Ecto neural progenitor cell (in vitro differentiated cells): Measurements from ENCODE around the gene SEL1L.
A peak's percentile ranks its signal among the peaks of the same experiment; 100 is the strongest.
"Not testable (repeated sequence)": the region's sequence is repeated elsewhere in the genome, so short reads cannot be mapped to it uniquely, and the experiment has no call there.

Experiments
- DNase-seq: peaks from one replicate; pipeline ENCODE4 v3.0.0-alpha.2; 2018; ENCODE audit warnings: low spot score

SEL1L gene

DNA sequence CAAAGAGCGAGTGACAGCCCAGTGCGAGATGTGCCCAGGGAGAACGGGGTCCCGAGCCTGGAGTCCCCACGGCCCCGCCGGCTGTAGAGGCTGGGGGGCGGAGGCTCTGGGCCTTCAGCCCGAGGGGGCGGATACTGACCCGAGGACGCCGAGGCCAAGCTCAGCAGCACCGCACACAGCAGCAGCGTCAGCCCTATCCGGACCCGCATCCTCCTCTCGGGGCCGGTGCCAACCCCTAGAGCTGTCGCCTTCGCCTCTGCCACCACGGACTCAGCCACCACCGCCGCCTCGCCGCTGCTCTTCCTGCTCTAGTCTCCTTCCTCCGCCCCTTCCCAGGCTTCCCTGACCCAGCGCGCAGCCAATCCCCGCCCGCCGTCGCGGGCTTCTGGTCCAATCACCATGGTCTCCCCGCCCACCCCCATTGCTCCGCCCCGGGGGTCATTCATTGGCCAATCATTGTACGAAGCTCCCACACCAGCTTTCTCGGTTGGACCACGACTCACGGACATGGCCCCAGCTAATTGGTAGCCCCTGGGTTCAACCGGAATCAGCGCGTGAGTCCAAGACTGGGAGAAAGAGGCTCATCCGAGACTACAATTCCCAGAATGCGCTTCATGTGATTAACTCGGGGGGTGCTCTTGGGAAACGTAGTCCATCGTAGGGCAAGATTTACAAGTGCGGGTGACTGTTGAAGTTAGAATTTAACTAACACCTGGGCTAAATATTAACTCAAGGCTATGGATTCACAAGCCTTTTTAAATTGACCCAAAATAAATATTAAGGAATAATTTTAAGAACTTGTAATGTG is at the start of gene SEL1L:
TSS of gene SEL1L (minus strand) at position 318 of the 808 bp plus-strand sequence. CDS start at position 209, 109 bp downstream.
- peak; percentile 100 for DNase-seq

- no peak for DNase-seq
Measured at GRCh38 chr14:81582420-81582819, 48.8 kb upstream of the SEL1L start.

DNA sequence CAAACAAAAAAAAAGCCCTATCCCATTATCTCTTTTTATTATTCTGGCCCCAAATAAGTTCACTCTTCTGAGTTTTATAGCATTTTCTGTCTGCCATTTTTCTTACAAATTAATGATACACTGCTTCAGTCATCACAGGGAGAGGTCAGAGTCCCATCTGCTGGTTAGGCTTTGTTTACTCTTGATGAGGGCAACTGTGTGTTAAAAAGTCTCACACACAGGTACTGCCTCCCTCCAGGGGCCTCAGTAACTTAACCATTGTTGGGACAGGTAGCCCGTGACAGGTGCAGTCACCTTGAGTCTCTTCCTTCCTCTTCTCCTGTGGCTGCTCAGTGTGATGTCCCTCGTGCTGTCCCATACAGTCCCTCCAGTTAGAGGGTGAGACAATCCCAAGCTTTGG is 45.5 kb upstream of the SEL1L start:
- DNase-seq: no peak

- no peak for DNase-seq
Measured at GRCh38 chr14:81571437-81571836, 37.8 kb upstream of the SEL1L start.

- no peak for DNase-seq
Measured at GRCh38 chr14:81567302-81567701, 33.6 kb upstream of the SEL1L start.

- no peak for DNase-seq
Measured at GRCh38 chr14:81565441-81566290, 32.0 kb upstream of the SEL1L start.

- no peak for DNase-seq
Measured at GRCh38 chr14:81562818-81563217, 29.2 kb upstream of the SEL1L start.

GRCh38 chr14:81561084-81561775 is 27.6 kb upstream of the SEL1L start:
- DNase-seq: no peak

DNA sequence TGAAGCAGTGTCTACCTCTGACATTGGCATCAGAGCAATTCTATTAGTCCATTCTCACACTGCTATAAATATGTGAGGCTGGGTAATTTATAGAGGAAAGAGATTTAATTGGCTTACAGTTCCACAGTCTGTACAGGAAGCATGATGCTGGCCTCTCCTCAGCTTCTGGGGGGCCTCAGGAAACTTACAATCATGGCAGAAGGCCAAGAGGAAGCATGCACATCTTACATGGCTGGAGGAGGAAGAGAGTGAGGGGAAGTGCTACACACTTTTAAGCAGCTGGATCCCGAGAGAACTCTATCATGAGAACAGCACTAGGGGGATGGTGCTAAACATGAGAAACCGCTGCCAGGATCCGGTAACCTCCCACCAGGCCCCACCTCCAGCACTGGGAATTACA is 25.7 kb upstream of the SEL1L start:
- DNase-seq: no peak

GRCh38 chr14:81557146-81557545 is 23.5 kb upstream of the SEL1L start:
- DNase-seq: no peak

GRCh38 chr14:81555684-81556083 is 22.0 kb upstream of the SEL1L start:
- no peak for DNase-seq

GRCh38 chr14:81555051-81555450 is 21.4 kb upstream of the SEL1L start:
- DNase-seq: no peak

DNA sequence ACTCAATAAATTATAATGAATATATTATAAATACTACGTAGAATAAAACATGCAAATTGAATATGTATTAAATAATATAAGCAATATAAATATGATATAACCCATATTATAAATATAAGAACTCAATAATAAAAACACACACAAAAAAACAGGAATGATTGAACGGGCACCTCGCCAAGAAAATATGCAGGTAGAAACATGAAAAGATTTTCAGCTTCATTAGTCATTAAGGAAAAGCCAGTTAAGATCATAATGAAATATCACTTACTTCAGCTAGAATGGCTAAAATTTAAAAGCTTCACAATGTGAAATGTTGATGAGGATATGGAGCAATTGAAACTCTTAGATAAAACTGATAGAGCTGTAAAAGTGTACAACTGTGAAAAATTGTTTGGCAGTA is 17.8 kb upstream of the SEL1L start:
- no peak for DNase-seq

DNA sequence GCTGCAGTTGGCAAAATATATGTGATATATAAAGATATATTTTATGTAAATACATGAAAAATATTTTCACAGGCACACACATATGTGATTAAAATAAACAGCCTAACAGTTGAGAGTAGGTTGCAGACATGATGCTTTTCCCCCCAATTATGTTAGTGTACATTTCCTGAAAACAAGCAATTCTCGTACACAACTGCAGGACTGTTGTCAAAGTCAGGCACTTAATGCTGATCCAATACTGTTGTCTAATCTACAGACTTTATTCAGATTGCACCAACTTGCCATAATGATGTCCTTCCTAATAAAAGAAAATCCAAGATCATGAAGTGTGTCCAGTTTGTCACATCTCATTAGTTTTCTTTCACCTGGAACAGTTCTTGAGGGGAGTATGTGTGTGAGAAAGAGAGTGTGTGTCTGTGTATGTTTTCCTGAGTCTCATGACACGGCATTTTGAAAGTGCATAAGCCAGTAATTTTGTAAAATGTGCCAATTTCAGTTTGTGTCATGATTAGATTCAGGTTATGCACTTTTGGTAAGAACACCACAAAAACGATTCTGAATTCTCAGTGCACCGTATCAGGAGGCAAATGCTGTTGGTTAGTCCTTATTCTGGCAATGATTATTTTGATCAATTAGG is 16.5 kb upstream of the SEL1L start:
- DNase-seq: no peak

- DNase-seq: not testable (repeated sequence)
Measured at GRCh38 chr14:81541206-81541605, 7.6 kb upstream of the SEL1L start.

GRCh38 chr14:81537193-81537592 is 3.5 kb upstream of the SEL1L start:
- DNase-seq: no peak

DNA sequence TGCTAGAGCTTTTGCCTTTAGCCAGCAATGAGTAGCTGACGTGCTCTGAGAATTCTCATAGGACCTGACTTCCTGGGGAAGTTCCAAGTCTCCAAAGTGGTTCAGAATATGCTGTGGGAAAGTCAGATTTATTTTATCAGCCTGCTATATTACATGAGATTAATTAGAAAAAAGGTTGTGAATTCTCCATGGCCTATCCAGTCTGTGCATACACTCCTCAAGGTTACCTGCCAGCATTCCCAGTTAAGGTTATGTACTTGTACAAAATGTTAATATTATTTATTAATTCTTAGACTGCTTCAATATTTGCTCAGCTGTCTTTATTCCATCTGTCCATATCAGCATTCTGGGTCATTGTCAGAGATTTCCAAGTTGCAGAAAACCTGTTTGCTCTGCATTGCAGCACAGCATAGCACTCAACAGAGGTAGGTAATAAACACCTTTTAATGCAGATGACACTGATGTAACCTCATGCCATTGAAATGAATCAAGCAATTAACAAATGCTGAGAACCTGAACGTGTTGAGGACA is 2.7 kb upstream of the SEL1L start:
- DNase-seq: no peak

- no peak for DNase-seq
Measured at GRCh38 chr14:81535396-81536164, 1.9 kb upstream of the SEL1L start.

DNA sequence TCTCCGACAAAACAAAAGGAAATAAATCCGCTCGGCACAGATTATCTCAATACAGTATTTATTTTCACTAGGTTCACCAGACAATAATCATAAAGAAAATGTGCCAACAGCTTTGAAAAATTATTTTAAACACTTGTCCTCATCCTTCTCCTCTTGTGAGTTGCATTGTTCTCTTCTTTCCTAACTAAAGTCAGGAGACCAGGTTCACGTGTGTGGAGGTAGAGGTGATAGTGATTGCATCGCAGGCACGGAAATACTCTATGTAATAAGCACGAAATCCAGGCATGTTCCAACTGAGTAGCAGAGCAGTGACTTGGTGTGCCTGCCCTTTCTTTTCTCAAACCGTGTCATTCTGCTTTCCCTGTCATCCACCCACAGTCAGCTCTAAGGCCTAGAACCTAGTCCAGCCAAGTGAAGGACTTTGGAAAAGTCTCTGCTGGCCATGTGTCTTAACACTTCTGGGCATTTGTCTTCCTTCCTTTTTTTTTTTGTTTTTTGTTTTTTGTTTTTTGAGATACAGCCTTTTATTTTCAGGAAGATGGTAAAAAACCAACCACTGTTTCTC is 939 bp upstream of the SEL1L start:
- DNase-seq: no peak

GRCh38 chr14:81533212-81533535 is 479 bp downstream of the SEL1L start:
- no peak for DNase-seq

DNA sequence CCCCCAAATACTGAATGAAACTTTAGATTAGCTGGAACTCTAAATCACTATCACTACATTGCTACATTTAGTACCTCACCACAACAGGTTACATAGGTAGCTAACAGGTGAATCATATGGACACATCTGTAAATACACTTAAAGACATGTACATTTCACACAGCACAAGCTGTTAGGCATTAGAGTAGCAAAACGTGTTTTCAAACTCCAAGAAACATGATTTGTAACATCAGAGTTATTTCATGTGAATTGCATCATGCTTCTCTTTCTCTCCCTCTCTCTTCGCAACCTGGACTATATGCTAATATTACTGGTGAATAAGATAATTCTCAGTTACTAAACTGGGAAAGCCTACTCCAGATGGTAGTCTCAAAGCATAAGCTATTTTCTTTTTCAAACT is 4.3 kb downstream of the SEL1L start:
- no peak for DNase-seq
